ENCODE measurements around the gene ZNF516. TPM values are rescaled to one million over a fixed set of nuclear protein-coding genes. Genes with fewer than 3 reads are reported as not detected.
A peak's percentile ranks its signal among the peaks of the same experiment; 100 is the strongest.

ZNF516 gene
- total RNA-seq, 1 experiment from 2014 or later = 41.8 TPM

GRCh38 chr18:76442413-76443171 lies 52.5 kb downstream of the ZNF516 start:
- H3K36me3 ChIP-seq (replicated peaks; ENCODE audit: control insufficient read depth, insufficient read depth, low read length) = no peaks in the 10 kb centered on the region; the same call in 1 of the 2 replicates
- H3K4me3 ChIP-seq (ENCODE audit: insufficient read depth, low read depth, low read length) = no peak overlapping the region
- no peak for DNase-seq
- H3K27me3 ChIP-seq (ENCODE audit: control insufficient read depth, insufficient read depth, low read length) = no peaks in the 10 kb centered on the region

- no peaks in the 10 kb centered on the region; the same call in 1 of the 2 replicates for H3K36me3 ChIP-seq (replicated peaks; ENCODE audit: control insufficient read depth, insufficient read depth, low read length)
- DNase-seq = no peak
- H3K4me3 ChIP-seq (ENCODE audit: insufficient read depth, low read depth, low read length) = no peak overlapping the region
- no peaks in the 10 kb centered on the region for H3K27me3 ChIP-seq (ENCODE audit: control insufficient read depth, insufficient read depth, low read length)
Measured at GRCh38 chr18:76441668-76442412, 53.2 kb downstream of the ZNF516 start.

GRCh38 chr18:76441002-76441667 lies 53.9 kb downstream of the ZNF516 start:
- Histone ChIP-seq H3K4me3 (ENCODE audit: insufficient read depth, low read depth, low read length) (no peak overlapping the region), H3K36me3 (replicated peaks; ENCODE audit: control insufficient read depth, insufficient read depth, low read length) (no peaks in the 10 kb centered on the region; the same call in 1 of the 2 replicates), H3K27me3 (ENCODE audit: control insufficient read depth, insufficient read depth, low read length) (no peaks in the 10 kb centered on the region)
- DNase-seq = no peak

- H3K36me3 ChIP-seq (replicated peaks; ENCODE audit: control insufficient read depth, insufficient read depth, low read length) = no peaks in the 10 kb centered on the region; the same call in 1 of the 2 replicates
- H3K27me3 ChIP-seq (ENCODE audit: control insufficient read depth, insufficient read depth, low read length) = no peaks in the 10 kb centered on the region
Measured at GRCh38 chr18:76437910-76438309, 57.1 kb downstream of the ZNF516 start.

GRCh38 chr18:76437011-76437410 lies 58.0 kb downstream of the ZNF516 start:
- H3K27me3 ChIP-seq (ENCODE audit: control insufficient read depth, insufficient read depth, low read length) = no peaks in the 10 kb centered on the region
- no peak for DNase-seq
- H3K36me3 ChIP-seq (replicated peaks; ENCODE audit: control insufficient read depth, insufficient read depth, low read length) = no peaks in the 10 kb centered on the region; the same call in 1 of the 2 replicates
- H3K4me3 ChIP-seq (ENCODE audit: insufficient read depth, low read depth, low read length) = no peak overlapping the region

More at GRCh38 chr18:76437910-76438309, 57.1 kb downstream of the ZNF516 start:
- DNase-seq = no peak
- H3K4me3 ChIP-seq (ENCODE audit: insufficient read depth, low read depth, low read length) = no peak overlapping the region

GRCh38 chr18:76436342-76436741 lies 58.7 kb downstream of the ZNF516 start:
- H3K36me3 ChIP-seq (replicated peaks; ENCODE audit: control insufficient read depth, insufficient read depth, low read length) = no peaks in the 10 kb centered on the region; the same call in 1 of the 2 replicates
- no peak for DNase-seq
- no peaks in the 10 kb centered on the region for H3K27me3 ChIP-seq (ENCODE audit: control insufficient read depth, insufficient read depth, low read length)
- no peak overlapping the region for H3K4me3 ChIP-seq (ENCODE audit: insufficient read depth, low read depth, low read length)

- no peaks in the 10 kb centered on the region for H3K27me3 ChIP-seq (ENCODE audit: control insufficient read depth, insufficient read depth, low read length)
- DNase-seq = peak; percentile 76
Measured at GRCh38 chr18:76435316-76435989, 59.6 kb downstream of the ZNF516 start.

GRCh38 chr18:76434452-76434851 lies 60.6 kb downstream of the ZNF516 start:
- Histone ChIP-seq H3K27me3 (ENCODE audit: control insufficient read depth, insufficient read depth, low read length) (no peaks in the 10 kb centered on the region), H3K36me3 (replicated peaks; ENCODE audit: control insufficient read depth, insufficient read depth, low read length) (no peaks in the 10 kb centered on the region), H3K4me3 (ENCODE audit: insufficient read depth, low read depth, low read length) (no peak overlapping the region)
- DNase-seq = no peak

More at GRCh38 chr18:76435316-76435989, 59.6 kb downstream of the ZNF516 start:
- H3K36me3 ChIP-seq (replicated peaks; ENCODE audit: control insufficient read depth, insufficient read depth, low read length) = no peaks in the 10 kb centered on the region
- H3K4me3 ChIP-seq (ENCODE audit: insufficient read depth, low read depth, low read length) = no peak overlapping the region

- H3K4me3 ChIP-seq (ENCODE audit: insufficient read depth, low read depth, low read length) = no peak overlapping the region
- no peak for DNase-seq
- H3K36me3 ChIP-seq (replicated peaks; ENCODE audit: control insufficient read depth, insufficient read depth, low read length) = no peaks in the 10 kb centered on the region
- no peaks in the 10 kb centered on the region for H3K27me3 ChIP-seq (ENCODE audit: control insufficient read depth, insufficient read depth, low read length)
Measured at GRCh38 chr18:76433788-76434187, 61.3 kb downstream of the ZNF516 start.

GRCh38 chr18:76432970-76433767 lies 61.9 kb downstream of the ZNF516 start:
- no peak for DNase-seq
- H3K36me3 ChIP-seq (replicated peaks; ENCODE audit: control insufficient read depth, insufficient read depth, low read length) = no peaks in the 10 kb centered on the region
- no peaks in the 10 kb centered on the region for H3K27me3 ChIP-seq (ENCODE audit: control insufficient read depth, insufficient read depth, low read length)
- H3K4me3 ChIP-seq (ENCODE audit: insufficient read depth, low read depth, low read length) = no peak overlapping the region

- DNase-seq = no peak
- no peak overlapping the region for H3K4me3 ChIP-seq (ENCODE audit: insufficient read depth, low read depth, low read length)
- H3K36me3 ChIP-seq (replicated peaks; ENCODE audit: control insufficient read depth, insufficient read depth, low read length) = no peaks in the 10 kb centered on the region
- no peaks in the 10 kb centered on the region for H3K27me3 ChIP-seq (ENCODE audit: control insufficient read depth, insufficient read depth, low read length)
Measured at GRCh38 chr18:76432274-76432755, 62.7 kb downstream of the ZNF516 start.

GRCh38 chr18:76431437-76432273 lies 63.4 kb downstream of the ZNF516 start:
- Histone ChIP-seq H3K36me3 (replicated peaks; ENCODE audit: control insufficient read depth, insufficient read depth, low read length) (no peaks in the 10 kb centered on the region), H3K27me3 (ENCODE audit: control insufficient read depth, insufficient read depth, low read length) (no peaks in the 10 kb centered on the region), H3K4me3 (ENCODE audit: insufficient read depth, low read depth, low read length) (no peak overlapping the region)
- DNase-seq = no peak

GRCh38 chr18:76430636-76431035 lies 64.4 kb downstream of the ZNF516 start:
- DNase-seq = no peak
- Histone ChIP-seq H3K27me3 (ENCODE audit: control insufficient read depth, insufficient read depth, low read length) (no peaks in the 10 kb centered on the region), H3K4me3 (ENCODE audit: insufficient read depth, low read depth, low read length) (no peak overlapping the region), H3K36me3 (replicated peaks; ENCODE audit: control insufficient read depth, insufficient read depth, low read length) (no peaks in the 10 kb centered on the region)

Data from H7 (cell line).